Inferior parietal cortex (tissue), 1 donor: ENCODE measurements around the gene CLDN2.
"Not testable (repeated sequence)": the region's sequence is repeated elsewhere in the genome, so short reads cannot be mapped to it uniquely, and the experiment has no call there.

Experiments used
- DNase-seq: peaks from one replicate; pipeline ENCODE4 v3.0.0-alpha.2; 2016; ENCODE audit errors: extremely low spot score

The CLDN2 gene

GRCh38 chrX:106919932-106920452 is at the start of gene CLDN2:
CLDN2 (plus strand) TSS chrX:106920402; CDS start chrX:106928229, 7,827 bp downstream.
- no peak for DNase-seq

GRCh38 chrX:106872796-106873195 is 47.4 kb upstream of the CLDN2 start:
- not testable (repeated sequence) for DNase-seq

- DNase-seq = peak; percentile 20
Measured at GRCh38 chrX:106874075-106874474, 46.1 kb upstream of the CLDN2 start.

DNA sequence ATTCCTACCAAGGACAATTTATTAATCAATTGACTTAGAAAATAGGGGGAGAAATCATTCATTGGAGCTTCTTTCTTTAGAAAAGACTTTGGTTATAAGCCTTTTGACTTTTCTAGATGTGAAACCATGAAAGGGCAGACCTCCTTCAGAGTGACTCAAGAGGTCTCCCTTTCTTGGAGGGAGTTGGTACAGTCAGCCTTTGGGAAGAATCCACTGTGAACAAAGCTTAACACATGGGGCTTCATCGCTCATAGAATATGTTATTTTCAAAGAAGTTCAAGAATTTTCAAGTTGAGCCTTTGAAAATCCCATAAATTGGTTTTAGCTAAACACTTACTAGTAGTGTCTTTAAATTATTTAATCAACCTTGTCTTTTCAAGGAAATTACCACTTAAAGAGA is 45.1 kb upstream of the CLDN2 start:
- no peak for DNase-seq

DNA sequence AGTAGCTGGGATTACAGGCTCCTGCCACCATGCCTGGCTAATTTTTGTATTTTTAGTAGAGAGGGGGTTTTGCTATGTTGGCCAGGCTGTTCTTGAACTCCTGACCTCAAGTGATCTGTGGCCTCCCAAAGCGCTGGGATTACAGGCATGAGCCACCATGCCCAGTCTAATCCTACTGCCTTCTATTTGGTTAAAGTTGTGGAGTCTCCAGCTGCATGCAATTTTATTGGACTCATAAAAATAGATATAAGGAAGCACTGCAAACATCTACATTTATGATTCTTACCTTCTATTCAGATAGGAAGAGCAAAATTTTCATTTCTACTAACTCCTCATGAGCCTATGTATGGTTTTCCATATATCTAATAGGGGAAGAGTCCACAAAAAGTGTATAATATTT is 30.7 kb upstream of the CLDN2 start:
- no peak for DNase-seq

DNA sequence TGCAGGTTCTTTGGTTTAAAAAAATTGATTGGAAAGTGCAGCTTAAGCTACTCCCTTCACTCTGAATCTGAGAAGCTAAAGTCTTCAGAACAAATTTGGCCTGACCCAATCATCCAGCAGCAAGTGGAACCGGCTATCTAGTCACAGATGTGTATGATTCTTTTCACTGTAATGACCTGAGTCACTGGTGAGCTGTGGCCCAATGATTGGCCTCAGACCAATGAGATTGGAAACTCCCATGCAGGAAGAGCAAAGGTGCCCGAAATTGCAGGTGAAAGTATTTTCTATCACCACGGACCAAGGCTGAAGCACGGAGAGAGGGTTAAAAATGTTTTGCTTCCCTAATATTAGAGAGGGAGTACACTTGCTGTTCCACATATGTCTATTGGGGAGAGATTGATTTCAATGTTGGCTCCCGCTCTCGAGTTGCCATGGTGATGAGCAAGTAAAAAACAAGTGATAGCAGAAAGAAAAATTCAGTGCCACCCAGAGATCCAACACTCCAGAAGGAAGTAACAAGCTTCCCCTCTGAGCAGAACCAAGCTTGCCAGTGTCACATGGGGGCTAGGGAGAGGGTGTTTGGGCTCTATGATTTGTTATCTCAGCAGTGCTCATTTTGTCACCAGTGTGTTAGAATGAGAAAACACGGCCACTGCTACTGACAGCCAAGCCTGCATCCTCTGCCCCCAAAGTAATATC is 28.3 kb upstream of the CLDN2 start:
- DNase-seq = no peak

- DNase-seq = peak; percentile 66
Measured at GRCh38 chrX:106894392-106894909, 25.8 kb upstream of the CLDN2 start.

GRCh38 chrX:106894978-106895452 is 25.2 kb upstream of the CLDN2 start:
- DNase-seq = no peak

- DNase-seq = no peak
Measured at GRCh38 chrX:106897259-106897658, 22.9 kb upstream of the CLDN2 start.

- DNase-seq = peak; percentile 16
Measured at GRCh38 chrX:106898462-106898861, 21.7 kb upstream of the CLDN2 start.

DNA sequence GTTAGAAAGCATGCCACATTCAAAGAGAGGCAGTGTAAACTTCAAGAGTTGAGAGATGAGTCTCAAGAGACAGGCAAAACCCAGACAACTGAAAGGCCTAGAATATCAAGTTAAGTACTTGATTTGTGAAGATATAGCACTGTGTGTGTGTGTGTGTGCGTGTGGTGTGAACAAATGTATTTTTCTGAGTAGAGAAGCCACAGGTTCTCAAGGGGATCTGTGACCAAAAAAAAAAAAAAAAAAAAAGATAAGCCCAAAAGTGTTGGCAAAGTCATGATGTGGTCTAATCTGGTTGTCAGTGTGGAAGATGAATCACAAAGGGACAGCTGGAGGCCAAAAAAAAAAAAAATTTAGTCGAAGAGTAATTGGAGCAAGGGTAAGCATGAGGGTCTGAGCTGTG is 20.9 kb upstream of the CLDN2 start:
- DNase-seq = no peak

DNA sequence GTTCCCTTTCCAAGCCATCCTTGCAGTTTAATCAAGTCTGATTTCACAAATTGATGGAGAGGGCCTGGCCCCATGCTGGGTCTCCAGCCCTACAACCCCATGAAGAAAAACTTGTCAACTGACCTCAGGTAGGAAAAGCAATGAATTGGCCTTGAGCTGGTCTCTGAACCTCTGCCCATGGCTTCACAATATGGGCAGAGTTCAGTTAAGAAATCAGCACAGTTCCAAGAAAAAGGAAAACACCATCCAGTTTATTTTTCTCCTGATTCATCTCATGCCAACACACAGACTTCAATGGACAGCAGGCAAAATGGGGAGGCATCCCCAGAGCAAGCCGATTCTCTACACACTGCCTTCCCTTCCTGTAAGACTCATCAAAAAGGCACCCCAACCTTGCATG is 20.4 kb upstream of the CLDN2 start:
- DNase-seq = no peak

GRCh38 chrX:106901341-106901740 is 18.9 kb upstream of the CLDN2 start:
- DNase-seq = no peak

- no peak for DNase-seq
Measured at GRCh38 chrX:106901781-106902219, 18.4 kb upstream of the CLDN2 start.

DNA sequence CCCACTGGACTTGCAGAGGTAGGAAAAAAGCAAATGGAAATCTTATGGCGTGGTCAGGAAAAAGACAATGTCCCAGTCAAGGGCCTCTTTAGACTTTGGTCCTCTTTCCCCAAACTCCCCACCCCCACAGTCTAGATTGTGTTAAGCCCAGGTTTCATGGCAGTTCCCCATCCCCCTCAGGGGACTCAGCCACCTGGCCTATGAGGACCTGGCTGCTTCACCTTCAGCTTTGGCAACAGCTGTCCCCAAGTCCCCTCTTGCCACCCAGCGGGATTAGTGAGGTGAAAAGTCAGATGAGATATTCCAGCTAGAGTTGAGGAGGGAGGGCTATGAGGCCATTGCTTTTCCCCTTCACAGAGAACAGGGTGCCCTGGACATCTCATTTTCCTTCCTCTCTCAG is 17.5 kb upstream of the CLDN2 start:
- DNase-seq = no peak

GRCh38 chrX:106903291-106903824 is 16.8 kb upstream of the CLDN2 start, which contains the start of gene RIPPLY1:
RIPPLY1 (minus strand) TSS chrX:106903341; CDS start chrX:106903287, 54 bp downstream.
- DNase-seq = no peak

DNA sequence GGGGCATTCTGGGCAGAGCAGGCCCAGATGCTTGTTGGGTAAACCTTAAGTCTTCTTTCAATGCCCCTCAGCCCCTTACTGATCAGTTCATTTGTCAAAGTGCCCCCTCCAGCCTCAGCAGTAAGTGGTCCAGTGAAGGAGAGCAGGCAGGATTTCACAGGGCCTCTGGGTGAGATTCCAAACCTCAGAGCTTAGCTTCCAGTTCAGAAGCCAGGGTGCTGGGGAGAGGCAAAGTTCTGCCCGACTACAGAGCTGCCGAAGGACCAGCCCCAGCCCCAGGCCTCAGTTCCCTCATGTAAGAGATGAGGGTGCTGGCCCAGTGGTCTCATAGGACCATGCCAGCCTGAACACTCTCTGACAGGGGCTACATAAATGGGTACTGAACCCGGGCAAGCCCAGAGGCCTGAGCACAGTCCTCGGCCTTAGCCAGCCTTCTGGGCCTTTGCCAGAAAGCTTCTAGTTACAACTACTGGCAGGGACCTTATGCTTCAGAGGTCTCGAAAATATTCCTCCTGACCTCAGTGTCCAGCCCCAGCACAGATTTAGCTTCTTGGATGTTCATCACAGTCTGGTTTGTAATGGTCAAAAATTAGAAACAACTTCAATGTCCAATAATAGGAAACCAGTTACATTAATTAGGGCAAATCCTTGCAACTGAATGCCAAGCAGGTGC is 16.2 kb upstream of the CLDN2 start:
- no peak for DNase-seq

GRCh38 chrX:106905064-106905708 is 15.0 kb upstream of the CLDN2 start:
- DNase-seq = no peak

DNA sequence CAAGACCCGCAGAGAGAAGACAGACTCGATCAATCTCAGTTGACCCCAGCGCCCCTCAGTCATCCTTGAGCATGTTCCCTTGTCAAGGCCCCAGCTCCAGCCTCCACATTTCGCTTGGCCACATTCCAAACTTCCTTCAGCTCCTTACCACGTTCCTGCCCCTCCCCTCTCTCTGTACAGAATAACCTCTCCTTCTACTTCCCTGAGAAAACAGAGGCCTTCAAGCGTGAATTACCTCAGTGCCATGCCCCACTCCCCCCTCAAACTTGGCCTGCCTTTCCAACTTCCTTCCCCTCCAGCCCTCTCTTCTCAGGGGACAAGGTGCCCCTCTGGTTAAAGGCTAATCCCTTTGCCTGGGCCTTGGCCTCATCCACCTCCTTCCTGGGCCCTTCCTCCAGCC is 13.8 kb upstream of the CLDN2 start:
- DNase-seq = no peak

DNA sequence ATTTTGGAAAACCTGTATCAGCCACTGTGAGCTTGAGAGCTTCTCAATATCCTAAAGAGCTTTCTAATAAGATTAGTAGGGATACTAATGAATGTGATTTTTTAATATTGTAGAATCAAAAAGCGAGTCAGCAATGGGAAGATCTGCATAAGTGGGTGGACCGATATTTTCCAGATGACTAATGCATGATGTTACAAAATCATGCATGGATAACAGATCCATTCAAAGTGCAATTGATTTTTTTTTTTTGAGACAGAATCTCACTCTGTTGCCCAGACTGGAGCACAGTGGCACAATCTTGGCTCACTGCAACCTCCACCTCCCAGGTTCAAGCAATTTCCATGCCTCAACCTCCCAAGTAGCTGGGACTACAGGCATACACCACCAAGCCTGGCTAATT is 7.3 kb upstream of the CLDN2 start:
- DNase-seq = no peak

DNA sequence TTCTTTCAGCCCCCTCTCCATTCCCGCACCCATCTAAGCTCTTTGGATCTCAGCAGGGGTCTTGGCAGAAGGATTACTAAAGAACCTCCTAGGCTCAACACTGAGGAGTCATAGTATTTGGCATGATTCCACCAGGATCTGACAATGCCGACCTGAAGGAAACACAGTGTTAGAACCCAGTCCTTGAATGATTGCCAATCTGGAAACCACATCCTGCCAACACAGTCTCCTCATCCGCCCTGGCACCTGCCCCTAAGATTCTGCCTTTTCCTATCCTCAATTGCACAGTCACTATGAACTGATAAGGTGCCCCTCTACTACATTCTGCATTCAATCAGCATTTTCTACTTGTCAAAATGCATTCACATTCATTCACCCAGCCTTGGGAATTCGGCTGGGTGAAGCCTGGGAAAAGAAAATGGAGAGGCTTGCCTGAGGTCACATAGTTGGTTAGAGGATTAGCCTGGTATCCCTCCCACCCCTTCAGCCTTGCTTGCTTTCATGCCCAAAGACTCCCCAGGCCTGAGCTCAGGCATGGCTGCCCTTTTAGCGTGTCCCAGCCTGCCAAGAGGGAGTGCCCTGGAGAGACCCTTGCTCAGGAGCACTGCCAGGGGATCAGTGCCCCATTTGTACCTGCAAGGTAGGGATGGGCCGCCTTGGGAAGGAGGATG is 2.2 kb upstream of the CLDN2 start:
- DNase-seq = no peak
